Endothelial cell of umbilical vein (primary cell): Measurements from ENCODE around the gene MDGA2.
"Not testable (repeated sequence)": the region's sequence is repeated elsewhere in the genome, so short reads cannot be mapped to it uniquely, and the experiment has no call there.

Experiments
- CTCF ChIP-seq, 2 donors: IDR thresholded peaks; 1 replicate in 1 of 2; 2 replicates in 1 of 2; pipeline ENCODE4 v1.5.1; 2011; ENCODE audit warnings: low read length in 2 of 2, mild to moderate bottlenecking in 2 of 2, moderate library complexity in 2 of 2, control low read depth in 1 of 2, inconsistent platforms in 1 of 2, low read depth in 1 of 2; ENCODE audit not compliant: insufficient read depth in 1 of 2; ENCODE audit errors: extremely low read depth in 1 of 2
- EZH2 ChIP-seq: IDR thresholded peaks from 2 replicates; pipeline ENCODE4 v1.6.1; 2012; ENCODE audit warnings: borderline replicate concordance, low read depth, mild to moderate bottlenecking, moderate library complexity, low read length, inconsistent platforms; ENCODE audit not compliant: severe bottlenecking
- FOS ChIP-seq: IDR thresholded peaks from 2 replicates; pipeline ENCODE4 v1.6.1; 2011; ENCODE audit warnings: mild to moderate bottlenecking, low read length, moderate library complexity, borderline replicate concordance; ENCODE audit not compliant: insufficient read depth
- GATA2 ChIP-seq: IDR thresholded peaks from 2 replicates; pipeline ENCODE4 v1.7.0; 2011; ENCODE audit warnings: low read depth, mild to moderate bottlenecking, moderate library complexity, mixed read lengths, low read length; ENCODE audit not compliant: insufficient read length, insufficient read depth
- MAX ChIP-seq: IDR thresholded peaks from 2 replicates; pipeline ENCODE4 v1.6.1; 2011; ENCODE audit not compliant: insufficient read depth, insufficient read length
- POLR2A ChIP-seq: IDR thresholded peaks from 2 replicates; pipeline ENCODE4 v1.6.1; 2012; ENCODE audit warnings: low read depth, mild to moderate bottlenecking, control low read depth, low read length
- POLR2AphosphoS5 ChIP-seq: IDR thresholded peaks from 2 replicates; pipeline ENCODE4 v1.6.1; 2012; ENCODE audit warnings: low read depth, mild to moderate bottlenecking, control low read depth, low read length, moderate library complexity; ENCODE audit not compliant: insufficient read depth

- not testable (repeated sequence) for TF ChIP-seq MAX; POLR2A; CTCF (IDR thresholded peaks at IDR 0.05; ENCODE audit: extremely low read depth in 1 of 2, insufficient read depth in 1 of 2, low read depth in 1 of 2, low read length in 2 of 2); EZH2; POLR2AphosphoS5; GATA2; FOS
Measured at GRCh38 chr14:47192203-47192602, 483.2 kb downstream of the MDGA2 start.
